Stimulated activated CD8-positive, alpha-beta memory T cell treated with anti-CD3 and anti-CD28 coated beads, Interleukin-2, amount 100 ng/mL, for 1 hour (primary cell): Measurements from ENCODE around the gene SSNA1.

Source experiments
- DNase-seq, 2 donors: peaks; one replicate each; pipeline ENCODE4 v3.0.0-alpha.2; 2020; ENCODE audit warnings: low read depth in 2 of 2

The SSNA1 gene

DNA sequence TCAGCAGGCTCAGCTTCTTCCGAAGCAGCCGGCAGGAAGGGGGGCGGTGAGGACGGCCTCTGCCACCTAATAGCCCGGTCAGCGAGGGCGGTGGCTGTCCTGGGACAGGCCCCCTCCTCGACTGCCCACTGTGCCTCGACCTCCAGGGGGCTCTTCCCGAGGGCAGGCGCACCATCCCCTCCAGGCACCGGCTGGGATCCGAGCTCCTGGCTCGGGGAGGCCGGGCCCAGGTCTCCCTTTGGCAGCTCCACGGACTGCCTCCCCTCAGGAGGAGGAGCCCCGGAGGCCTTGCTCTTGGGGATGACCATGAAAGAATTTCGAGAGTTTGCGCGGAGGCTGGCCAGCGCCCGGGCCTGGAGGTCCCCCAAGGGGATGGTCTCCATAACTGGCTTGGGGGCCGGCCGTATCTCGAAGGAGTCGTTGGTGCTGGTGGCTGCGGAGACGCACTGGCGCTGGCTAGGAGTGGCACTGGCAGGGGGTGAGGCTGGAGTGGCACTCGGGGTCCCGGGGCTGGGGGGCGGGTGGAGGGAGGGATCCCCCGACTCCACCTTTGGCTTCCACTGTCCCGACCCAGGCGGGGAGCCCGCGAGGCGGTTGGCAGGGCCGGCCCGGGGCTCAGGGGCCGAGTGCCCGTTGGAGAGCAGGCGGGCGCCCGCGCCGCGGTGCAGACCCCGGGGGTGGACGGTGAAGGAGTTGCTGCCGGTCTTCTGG lies 11.1 kb downstream of the SSNA1 start:
- DNase-seq: no peak

DNA sequence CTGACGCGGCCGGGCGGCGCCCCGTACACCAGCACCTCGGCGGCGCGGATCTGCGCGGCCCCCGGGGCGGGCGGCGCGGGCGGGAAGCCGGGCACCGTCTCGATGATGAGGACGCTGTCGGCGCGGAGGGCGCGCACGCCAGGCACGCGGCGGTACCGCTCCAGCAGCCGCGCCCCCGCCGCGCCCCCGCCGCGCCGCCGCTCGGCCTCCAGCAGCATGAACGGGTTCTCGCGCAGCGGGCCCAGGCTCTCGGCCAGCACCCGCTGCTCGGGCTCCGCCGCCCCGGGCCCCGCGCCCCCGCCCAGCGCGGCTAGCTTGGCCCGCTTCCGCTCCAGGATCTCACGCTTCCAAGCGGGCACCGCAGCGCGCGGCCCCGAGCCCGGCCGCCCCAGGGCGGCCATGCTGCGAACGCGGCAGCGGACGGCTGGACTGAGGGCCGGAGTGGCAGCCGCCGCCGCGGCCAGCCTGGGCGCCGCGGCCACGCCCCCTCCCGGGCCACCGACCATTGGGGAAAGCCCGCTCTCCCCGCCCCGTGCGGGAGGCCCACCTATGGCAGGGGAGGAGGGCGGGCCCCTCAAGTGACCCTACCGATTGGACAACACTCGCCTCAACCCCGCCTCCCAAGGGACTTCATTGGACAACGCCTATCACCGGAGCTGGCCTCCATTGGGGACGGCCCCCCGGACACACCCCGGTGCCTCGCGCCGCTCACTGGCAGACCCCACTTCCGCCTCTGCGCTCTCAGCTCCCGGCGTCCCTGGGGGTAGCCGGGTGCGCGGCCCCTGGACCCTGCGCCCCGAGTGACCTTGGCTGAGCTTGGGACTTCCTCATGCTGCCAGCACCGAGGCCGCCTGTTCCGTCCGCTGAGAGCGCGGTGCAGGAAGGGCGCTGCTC lies 12.1 kb downstream of the SSNA1 start, which contains the start of gene TPRN:
Gene TPRN, minus strand, starts transcription at position 431 of the 894 bp plus-strand sequence. Its CDS starts 30 bp downstream, at position 401.
- peak; percentile 95 to 98 for DNase-seq

DNA sequence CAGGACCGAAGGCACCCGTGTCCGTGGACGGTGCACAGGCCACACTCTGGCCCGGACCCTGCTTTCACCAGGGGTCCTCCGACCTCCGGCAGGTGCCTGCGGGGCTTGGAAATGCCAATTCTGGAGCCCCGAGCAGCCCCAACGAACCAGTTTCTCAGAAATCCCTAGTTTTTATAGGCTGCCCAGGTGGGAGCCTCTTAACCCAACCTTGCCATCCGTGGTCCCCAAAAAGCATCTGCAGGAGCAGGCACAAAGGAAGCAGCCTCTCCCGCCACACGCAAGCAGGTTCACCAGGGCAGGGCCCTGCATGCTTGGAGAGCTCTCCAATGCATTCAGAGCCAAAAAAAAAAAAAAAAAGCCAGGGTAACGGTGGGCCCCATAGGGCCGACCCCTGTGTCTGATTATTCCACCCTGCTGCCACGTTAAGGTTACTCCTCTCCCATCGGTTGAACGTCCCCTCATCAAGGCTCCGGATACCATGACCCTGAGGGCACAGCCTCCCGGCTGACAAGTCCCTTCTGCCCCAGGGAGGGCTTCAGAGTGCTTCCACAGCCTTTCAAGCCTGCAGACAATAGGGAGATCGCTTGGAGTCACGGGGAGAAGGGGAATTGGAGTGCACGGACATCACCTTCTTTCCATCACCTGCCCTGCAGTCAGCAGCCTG lies 12.9 kb downstream of the SSNA1 start:
- no peak for DNase-seq

DNA sequence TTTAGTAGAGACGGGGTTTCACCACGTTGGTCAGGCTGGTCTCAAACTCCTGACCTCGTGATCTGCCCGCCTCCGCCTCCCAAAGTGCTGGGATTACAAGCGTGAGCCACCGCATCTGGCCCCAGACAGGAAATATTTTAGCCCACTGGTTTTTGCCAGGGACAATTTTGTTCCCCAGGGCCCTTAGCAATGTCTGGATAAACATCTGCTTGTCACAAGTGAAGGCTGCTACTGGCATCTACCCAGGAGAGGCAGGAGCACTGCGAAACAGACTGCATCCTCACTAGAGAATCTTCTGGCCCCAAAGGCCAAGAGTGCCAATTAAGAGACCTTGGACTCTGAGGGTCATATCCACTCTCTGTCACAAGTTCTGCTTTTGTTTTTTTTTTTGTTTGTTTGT lies 14.5 kb downstream of the SSNA1 start:
- no peak for DNase-seq

DNA sequence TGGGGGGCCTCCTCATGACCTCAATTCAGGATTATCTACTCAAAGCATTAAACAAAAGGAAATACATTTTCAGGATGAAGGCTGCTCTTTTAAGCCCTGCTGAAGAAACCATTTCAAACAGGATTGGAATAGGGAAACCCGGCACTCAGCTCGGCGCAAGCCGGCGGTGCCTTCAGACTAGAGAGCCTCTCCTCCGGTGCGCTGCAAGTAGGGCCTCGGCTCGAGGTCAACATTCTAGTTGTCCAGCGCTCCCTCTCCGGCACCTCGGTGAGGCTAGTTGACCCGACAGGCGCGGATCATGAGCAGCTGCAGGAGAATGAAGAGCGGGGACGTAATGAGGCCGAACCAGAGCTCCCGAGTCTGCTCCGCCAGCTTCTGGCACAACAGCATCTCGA lies 16.3 kb downstream of the SSNA1 start:
- DNase-seq: no peak

DNA sequence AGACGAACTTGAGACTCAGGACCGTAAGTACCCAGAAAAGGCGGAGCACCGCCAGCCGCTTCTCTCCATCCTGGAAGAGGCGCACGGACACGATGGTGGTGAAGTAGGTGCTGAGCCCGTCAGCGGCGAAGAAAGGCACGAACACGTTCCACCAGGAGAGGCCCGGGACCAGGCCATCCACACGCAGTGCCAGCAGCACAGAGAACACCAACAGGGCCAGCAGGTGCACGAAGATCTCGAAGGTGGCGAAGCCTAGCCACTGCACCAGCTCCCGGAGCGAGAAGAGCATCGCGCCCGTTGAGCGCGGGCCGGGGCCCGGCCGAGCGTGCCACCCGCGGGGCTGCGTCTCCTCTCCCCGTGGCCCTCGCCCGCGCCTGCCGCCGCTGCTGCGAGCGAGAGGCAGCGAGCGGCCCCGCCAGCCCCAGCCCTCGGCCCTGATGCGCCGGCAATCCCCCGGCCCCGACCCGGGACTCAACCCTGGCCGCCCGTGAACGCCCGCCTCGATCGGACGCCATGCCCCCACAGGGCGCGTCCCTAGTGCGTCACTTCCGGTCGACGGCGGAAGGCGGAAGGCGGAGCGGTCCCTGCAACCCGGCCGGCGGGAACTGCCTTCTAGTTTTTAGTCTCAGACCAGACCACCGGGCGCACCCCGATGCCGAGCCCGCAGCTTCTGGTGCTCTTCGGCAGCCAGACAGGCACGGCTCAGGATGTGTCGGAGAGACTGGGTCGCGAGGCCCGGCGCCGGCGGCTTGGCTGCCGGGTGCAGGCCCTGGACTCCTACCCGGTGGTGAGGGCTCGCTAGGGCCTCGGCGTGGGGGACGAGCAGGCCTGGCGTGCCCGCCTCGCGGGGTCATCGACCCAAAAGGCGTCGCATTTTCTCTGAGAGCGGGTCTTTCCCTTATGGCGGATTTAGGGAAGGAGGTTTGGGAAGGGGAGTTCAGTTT lies 16.9 kb downstream of the SSNA1 start, which contains the start of the genes NDOR1 and TMEM203:
Gene NDOR1, plus strand, starts transcription at position 575 of the 944 bp plus-strand sequence. Its CDS starts 78 bp downstream, at position 653.
Gene TMEM203, minus strand, starts transcription at position 523 of the 944 bp plus-strand sequence. Its CDS starts 234 bp downstream, at position 289.
- DNase-seq: peak; percentile 87 to 89

DNA sequence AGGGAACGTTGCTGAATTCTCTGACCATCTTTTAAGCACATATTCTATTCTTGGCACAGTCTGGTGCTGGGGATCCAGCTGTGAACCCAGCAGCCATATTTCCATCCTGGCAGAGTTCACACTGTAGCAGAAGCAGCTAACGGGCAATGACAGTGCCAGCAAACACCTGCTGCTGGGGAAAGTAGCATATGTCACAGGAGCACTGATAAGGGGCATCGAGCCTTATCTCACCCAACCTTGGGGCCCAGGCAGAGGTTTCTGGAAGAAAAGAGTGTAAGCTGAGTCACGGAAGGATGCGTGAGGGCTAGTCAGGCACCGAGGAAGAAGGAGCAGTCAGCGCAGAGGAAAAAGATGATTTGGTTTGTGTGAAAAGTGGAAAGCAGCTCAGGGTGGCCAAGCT lies 18.1 kb downstream of the SSNA1 start:
- no peak for DNase-seq

DNA sequence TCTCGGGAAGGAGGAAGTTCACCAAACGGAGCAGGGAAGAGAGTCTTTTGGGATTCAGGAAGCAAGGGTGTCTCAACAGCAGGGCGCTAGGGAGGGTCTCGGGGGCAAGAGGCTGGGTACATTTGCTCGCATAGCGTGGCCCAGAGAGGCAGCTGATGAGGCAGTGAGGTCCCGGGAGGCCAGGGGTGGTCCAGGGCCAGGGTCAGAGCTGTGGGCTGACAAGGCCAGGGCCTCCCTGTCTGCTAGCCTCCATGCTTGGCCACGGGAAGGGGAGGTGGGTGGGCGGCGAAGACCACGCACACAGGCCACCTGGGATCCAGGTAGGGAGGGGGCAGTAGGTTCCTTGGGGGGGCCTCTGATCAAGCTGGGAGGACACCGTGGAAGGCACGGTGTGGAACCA lies 23.1 kb downstream of the SSNA1 start:
- no peak for DNase-seq

DNA sequence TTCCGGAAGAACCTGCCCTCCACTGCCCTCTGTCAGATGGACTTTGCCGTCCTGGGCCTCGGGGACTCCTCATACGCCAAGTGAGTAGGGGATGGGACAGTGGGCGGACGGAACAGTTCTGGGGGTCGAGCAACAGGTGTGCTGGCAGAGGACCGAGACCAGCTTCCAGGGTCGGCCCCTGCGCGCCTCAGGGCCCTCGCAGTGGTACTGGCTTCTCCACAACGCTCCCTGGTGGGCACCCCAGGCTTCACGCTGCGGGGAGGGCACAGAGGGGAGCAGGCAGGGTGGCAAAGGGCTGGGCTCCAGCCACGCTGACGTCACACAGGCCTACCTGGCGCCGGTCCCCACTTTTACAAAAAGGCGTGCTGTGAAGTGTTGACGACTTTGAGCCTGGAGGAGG lies 24.0 kb downstream of the SSNA1 start:
- DNase-seq: no peak

DNA sequence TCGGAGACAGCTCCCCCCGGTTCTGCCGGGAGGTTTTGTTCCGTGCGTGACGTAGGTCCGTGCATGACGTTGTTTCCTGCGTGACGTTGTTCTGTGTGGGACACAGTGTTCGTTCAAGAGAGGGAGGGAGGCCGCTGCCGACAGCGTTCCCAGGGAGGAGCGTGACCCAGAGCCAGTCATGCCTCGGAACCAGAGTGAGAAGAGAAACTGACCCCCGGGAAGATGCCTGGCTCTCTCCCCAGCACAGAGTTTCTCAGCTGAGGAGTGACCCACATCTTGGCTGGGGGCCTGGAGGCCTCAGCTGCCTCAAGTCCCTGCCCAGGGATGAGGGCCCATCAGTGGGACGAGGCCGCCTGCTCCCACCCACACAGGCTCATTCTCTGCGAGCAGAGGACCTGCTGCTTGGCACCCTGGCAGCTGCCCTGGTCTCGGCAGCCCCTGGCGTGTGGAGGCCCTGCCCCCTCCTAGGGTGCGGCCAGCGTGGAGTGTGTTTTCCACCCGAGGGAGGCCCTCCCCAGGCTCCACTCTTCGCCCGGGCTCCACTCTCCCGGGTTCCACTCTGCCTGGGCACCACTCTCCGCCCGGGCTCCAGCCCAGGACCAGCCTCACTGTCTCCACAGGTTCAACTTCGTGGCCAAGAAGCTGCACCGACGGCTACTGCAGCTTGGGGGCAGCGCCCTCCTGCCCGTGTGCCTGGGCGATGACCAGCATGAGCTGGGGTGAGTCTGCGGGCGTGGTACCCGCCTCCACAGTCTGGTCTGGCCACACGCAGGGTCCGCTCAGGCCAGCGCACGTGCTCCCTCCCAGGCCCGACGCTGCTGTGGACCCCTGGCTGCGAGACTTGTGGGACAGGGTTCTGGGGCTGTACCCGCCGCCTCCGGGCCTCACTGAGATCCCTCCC lies 24.9 kb downstream of the SSNA1 start:
- DNase-seq: no peak

DNA sequence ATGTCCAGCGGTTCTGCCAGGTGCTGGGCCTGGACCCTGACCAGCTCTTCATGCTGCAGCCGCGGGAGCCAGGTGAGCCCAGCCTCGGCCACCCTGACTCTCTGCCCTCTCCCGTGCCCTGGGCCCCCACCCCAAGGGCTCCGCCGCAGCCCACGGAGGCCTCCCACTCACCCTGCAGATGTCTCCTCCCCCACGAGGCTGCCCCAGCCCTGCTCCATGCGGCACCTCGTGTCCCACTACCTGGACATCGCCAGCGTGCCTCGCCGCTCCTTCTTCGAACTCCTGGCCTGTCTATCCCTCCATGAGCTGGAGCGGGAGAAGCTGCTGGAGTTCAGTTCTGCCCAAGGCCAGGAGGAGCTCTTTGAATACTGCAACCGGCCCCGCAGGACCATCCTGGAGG lies 26.1 kb downstream of the SSNA1 start:
- DNase-seq: no peak

DNA sequence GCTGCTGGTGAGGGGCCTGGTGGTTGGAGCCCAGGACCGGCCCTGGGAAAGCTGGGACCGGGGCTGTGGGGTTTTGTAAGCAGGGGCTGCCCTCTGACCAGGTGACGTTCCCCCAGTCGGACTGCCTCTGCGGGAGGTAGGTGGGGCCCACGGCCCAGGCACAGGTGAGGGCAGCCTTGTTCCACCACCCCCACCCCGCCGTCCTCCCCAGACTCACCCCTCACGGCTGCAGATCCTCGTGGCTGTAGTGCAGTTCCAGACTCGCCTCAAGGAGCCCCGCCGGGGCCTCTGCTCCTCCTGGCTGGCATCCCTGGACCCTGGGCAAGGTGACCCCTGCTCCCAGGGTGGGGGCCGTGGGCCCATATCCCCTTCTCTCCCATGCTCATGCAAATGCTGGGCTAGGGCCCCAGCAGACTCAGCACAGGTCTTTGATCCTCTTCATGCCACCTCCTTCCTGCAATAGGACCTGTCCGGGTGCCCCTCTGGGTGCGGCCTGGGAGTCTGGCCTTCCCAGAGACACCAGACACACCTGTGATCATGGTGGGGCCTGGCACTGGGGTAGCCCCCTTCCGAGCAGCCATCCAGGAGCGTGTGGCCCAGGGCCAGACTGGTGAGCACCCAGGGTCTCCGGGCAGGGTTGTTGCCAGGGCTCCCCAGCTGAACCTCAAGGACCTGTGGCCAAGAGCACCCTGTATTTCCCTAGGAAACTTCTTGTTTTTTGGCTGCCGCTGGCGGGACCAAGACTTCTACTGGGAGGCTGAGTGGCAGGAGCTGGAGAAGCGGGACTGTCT lies 26.9 kb downstream of the SSNA1 start:
- no peak for DNase-seq

DNA sequence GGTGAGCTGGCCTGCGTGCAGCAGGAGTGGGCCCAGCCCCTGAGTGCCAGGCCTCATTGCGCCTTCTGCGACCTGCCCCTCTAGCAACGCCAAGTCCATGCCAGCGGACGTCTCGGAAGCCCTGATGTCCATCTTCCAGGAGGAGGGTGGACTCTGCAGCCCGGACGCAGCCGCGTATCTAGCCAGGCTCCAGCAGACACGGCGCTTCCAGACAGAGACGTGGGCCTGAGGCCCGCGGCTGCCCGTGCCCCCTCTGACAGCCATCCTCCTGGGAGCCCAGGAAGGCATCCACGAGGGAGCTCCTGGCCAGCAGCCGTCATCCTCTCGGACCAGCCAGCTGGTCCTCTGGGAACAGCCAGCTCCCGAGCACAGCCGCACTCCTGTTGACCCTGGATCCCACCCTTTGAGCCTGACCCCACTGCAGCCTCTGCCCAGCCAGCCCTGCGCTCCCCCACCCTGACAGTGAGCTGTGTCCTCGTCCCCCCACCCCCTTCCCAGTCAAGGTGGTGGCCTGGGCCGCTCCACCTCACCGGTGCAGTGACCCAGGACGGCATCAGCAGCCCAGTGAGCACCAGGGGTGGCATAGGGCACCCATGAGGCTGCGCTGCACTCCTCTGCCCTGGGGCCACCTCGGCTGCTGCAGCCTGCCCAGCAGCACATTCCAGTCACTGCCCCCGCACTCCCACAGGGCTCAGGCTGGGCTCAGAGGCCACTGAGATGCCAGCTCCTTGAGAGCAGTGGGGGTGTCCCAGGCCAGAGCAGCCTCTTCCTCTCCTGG lies 27.9 kb downstream of the SSNA1 start:
- no peak for DNase-seq

DNA sequence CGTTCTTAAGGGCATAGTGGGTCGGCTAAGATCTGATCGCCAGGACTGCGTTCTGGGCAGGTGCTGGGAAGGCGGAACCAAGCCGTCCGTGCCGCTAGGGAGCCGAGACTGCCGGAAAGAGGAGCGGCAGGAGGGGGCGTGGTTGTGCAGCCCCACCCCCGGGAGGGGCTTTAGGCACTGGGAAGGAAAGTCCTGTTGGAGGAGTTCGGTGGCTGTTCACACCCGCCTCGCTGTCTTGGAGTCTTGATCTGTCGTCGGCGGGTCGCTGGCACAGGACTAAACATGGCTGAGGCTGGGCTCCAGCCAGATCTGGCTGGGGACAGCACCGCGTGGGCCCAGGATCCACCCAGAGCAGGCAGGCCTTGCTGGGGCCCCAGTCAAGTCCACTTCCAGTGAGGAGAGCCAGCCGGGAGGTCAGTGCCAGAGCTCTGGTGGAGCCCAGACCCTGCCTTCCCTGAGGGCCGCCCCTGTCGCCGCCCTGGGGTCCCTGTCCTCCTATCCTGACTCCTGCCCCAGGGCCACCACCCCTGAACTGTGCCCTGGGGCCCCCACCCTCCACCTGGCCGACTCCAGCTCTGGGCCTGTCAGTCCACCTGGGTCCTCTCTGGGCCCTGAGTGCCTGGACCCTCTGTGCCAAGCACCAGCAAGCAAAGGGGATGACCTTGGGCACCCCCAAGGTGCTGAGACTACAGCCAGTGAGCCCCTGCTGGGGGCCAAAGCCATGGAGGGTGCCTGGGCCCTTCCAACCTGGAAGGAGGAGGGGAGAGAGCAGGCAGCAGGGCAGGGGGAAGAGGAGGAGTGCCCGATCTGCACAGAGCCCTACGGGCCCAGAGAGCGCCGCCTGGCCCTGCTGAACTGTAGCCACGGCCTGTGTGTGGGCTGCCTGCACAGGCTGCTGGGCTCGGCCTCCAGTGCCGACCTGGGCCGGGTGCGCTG lies 29.1 kb downstream of the SSNA1 start:
- no peak for DNase-seq

DNA sequence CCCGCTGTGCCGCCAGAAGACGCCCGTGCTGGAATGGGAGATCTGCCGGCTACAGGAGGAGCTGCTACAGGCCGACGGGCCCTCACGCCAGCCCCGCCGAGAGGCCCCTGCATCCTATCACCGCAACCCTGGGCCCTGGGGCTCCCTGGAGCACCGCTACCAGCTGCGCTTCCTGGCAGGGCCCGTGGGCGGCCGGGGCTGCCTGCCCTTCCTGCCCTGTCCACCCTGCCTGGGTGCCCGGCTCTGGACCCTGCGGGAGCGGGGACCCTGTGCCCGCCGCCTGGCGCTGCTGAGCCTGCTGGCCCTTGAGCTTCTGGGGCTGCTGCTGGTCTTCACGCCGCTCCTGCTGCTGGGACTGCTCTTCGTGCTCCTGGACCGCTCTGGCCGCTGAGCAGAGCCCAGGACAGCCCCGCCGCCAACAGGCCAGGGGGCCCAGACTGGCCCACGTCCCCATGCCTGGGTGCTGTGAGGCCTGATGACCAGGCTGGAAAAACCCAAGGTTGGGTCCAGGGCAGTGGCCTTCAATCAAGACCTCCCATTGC lies 29.8 kb downstream of the SSNA1 start:
- no peak for DNase-seq

DNA sequence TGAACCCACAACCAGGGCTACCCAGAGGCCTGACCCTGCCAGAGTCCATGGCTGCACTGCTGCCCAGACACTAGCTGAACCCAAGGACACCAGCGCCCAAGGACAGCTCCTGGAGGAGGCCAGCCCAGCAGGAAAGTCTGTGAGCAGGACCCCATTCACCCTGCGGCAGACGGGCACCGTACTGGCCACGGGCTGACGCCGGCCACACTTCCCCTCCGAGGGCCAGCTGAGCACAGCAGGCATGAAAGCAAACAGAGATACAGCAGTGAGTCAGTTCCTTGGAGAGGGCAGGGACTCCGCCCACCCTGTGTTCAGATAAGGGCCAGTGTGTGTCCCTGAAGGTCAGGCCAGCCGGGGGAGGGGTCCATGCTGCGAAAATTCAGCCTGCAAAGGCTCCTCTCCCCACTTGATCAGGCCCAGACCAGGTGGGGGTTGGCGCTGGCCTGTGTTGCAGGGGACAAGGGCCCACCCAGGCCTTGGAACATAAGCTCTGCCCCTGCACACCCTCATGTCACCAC lies 30.3 kb downstream of the SSNA1 start:
- DNase-seq: no peak
